ENCODE measurements around the gene DIAPH2.

DNA sequence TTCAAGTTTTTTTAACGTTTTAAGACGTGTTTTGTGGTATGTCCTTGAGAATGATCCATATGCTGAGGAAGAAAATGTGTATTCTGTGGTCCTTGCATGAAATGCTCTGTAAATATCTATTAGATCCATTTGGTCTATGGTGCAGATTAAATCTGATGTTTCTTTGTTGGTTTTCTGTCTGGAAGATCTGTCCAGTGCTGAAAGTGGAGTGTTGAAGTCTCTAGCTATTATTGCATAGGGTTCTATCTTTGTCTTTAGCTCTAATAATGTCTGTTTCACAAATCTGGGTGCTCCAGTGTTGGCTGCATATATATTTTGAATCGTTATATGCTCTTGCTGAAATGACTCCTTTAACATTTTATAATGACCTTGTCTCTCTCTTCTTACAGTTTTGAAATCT lies 321.5 kb downstream of the DIAPH2 start:
- TF ChIP-seq CTCF (IDR thresholded peaks at IDR 0.05) (no peak), POLR2AphosphoS5 (IDR thresholded peaks at IDR 0.05) (no peak), POLR2A (IDR thresholded peaks at IDR 0.05) (no peak), EP300 (IDR thresholded peaks at IDR 0.05; ENCODE audit: low read depth) (no peak)
